Astrocyte of the cerebellum (primary cell): Measurements from ENCODE around the gene KCNC1.
A peak's percentile ranks its signal among the peaks of the same experiment; 100 is the strongest.

Experiments
- DNase-seq: peaks from one replicate; pipeline ENCODE4 v3.0.0-alpha.2; 2011; ENCODE audit warnings: low read depth
- H3K4me3 ChIP-seq: 2 replicates; pipeline ENCODE4 v1.5.1; 2011; ENCODE audit warnings: mild to moderate bottlenecking, low read depth, low read length, moderate library complexity
- in situ Hi-C: cut with HindIII; loops from 2 replicates; pipeline ENCODE4 v1.10.0; 2017; ENCODE audit warnings: low sequenced_read_pairs
- TF ChIP-seq, protein P1 (sequence below): IDR thresholded peaks from 2 replicates; pipeline ENCODE4 v1.5.1; 2012; ENCODE audit warnings: low read length, low read depth, moderate library complexity, mild to moderate bottlenecking; ENCODE audit errors: missing control alignments

KCNC1 gene

DNA sequence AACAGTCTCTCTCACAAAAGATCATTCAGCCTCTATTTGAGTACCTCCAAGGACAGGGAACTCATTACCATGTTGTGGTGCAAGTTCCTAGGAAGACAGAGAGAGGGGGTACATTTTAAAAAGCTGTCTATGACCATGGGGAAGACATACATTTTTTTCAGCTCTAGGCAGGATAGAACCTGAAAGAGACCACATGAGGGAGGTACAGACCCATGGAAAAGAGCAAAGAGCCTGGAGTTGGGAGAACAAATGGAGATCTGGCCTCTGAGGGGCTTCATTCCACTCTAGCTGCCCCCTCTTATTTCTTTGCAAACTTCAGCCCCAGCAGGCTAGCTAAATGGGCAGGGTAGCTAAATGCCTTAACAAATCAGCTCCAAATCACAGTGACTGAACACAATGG is 36.3 kb downstream of the KCNC1 start:
- TF ChIP-seq, protein P1, sequence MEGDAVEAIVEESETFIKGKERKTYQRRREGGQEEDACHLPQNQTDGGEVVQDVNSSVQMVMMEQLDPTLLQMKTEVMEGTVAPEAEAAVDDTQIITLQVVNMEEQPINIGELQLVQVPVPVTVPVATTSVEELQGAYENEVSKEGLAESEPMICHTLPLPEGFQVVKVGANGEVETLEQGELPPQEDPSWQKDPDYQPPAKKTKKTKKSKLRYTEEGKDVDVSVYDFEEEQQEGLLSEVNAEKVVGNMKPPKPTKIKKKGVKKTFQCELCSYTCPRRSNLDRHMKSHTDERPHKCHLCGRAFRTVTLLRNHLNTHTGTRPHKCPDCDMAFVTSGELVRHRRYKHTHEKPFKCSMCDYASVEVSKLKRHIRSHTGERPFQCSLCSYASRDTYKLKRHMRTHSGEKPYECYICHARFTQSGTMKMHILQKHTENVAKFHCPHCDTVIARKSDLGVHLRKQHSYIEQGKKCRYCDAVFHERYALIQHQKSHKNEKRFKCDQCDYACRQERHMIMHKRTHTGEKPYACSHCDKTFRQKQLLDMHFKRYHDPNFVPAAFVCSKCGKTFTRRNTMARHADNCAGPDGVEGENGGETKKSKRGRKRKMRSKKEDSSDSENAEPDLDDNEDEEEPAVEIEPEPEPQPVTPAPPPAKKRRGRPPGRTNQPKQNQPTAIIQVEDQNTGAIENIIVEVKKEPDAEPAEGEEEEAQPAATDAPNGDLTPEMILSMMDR: peak; percentile 31
- H3K4me3 ChIP-seq: no peak overlapping the region
- no peak for DNase-seq
- in situ Hi-C loops: loop anchor here (5.0 kb wide), 1 partner anchor 36 kb away; no protein-coding TSS in a partner anchor

DNA sequence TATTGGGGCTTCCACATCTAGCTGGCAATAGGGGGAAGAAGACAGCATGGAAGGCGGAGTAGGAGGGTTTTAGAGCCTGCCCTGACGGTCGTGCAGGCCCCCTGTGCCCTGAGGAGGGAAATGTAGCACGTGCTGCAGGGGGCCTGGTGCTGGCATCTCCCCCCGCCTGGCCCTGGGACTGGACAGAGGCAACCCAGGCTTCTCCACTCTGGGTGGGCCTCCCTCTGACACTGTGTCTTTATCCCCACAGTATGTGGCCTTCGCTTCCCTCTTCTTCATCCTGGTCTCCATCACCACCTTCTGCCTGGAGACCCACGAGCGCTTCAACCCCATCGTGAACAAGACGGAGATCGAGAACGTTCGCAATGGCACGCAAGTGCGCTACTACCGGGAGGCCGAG is 36.8 kb downstream of the KCNC1 start:
- DNase-seq: no peak
- H3K4me3 ChIP-seq: no peak overlapping the region
- TF ChIP-seq, protein P1: no peak
- in situ Hi-C loops: loop anchor here (5.0 kb wide), 1 partner anchor 36 kb away; no protein-coding TSS in a partner anchor

DNA sequence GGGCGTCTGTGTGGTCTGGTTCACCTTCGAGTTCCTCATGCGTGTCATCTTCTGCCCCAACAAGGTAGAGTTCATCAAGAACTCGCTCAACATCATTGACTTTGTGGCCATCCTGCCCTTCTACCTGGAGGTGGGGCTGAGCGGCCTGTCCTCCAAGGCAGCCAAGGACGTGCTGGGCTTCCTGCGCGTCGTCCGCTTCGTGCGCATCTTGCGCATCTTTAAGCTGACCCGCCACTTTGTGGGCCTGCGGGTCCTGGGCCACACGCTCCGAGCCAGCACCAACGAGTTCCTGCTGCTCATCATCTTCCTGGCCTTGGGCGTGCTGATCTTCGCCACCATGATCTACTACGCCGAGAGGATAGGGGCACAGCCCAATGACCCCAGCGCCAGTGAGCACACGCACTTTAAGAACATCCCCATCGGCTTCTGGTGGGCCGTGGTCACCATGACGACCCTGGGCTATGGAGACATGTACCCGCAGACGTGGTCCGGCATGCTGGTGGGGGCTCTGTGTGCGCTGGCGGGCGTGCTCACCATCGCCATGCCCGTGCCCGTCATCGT is 37.3 kb downstream of the KCNC1 start:
- DNase-seq: no peak
- TF ChIP-seq, protein P1: no peak
- in situ Hi-C loops: loop anchor here (5.0 kb wide), 1 partner anchor 35 kb away; no protein-coding TSS in a partner anchor
- no peak overlapping the region for H3K4me3 ChIP-seq

DNA sequence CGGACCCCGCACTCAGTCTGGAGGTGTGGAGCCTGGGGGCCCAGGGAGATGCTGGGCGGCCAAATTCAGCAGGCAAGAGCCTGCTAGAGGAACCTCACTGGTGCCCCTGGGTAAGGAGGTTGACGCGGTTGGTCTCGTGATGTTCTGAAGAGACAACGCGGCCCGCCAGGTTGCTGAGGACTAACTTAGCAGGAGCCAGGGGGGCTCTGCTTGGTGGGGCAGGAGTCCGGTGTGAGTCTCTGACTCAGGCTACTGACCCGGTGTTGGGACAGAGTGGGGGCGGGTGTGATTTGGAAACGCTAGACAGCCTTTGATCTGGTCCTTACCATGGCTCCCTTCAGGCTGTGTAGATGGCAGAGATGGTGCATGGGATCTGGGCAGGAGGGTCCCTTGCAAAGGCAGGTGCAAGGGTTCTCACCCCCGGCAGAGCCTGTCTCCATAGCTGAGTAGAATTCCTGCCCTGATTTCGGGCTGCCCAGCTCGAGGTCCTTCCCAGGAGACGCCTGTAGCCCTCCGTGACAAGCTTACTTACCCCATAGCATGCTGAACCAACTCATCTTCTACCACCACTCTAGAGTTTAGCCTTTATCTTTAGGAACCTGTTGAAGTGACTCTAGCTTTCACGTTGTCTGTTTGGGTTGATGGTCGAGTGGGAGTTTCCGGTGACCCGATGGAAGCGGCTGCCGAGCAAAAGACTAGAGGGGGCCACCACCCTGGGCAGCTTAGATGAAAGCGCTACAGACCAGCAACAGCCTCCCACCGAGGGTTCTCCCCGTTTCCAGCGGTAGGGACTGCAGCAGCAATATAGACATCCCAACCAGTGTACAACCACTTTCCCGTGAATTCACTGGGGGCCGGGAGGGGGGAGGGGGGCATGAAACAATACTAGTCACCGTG is 38.4 kb downstream of the KCNC1 start:
- H3K4me3 ChIP-seq: no peak overlapping the region
- TF ChIP-seq, protein P1: no peak
- in situ Hi-C loops: loop anchor here (5.0 kb wide), 1 partner anchor 34 kb away; no protein-coding TSS in a partner anchor

DNA sequence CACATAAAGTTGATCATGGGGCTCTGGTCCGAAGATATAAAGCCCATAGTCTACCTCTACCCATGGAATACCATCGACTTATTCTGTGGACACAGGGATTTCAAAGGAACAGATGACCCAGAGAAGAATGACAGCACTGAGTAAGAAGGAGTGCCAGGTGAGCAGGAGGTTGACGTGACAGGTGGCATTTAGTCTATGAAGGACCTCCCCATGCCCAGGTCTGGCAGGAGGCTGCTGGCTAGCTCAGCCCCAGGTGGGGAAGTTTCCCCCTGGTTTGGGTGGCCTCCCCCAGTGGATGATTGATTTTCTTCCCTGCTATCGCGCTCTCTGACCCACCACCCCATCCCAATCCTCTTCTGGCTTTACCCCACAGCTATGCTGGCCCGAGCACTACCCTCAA is 39.1 kb downstream of the KCNC1 start:
- no peak for DNase-seq
- H3K4me3 ChIP-seq: no peak overlapping the region
- in situ Hi-C loops: loop anchor here (5.0 kb wide), 1 partner anchor 34 kb away; no protein-coding TSS in a partner anchor
- TF ChIP-seq, protein P1: no peak

More for the DNA sequence above, 38.4 kb downstream of the KCNC1 start:
- no peak for DNase-seq

DNA sequence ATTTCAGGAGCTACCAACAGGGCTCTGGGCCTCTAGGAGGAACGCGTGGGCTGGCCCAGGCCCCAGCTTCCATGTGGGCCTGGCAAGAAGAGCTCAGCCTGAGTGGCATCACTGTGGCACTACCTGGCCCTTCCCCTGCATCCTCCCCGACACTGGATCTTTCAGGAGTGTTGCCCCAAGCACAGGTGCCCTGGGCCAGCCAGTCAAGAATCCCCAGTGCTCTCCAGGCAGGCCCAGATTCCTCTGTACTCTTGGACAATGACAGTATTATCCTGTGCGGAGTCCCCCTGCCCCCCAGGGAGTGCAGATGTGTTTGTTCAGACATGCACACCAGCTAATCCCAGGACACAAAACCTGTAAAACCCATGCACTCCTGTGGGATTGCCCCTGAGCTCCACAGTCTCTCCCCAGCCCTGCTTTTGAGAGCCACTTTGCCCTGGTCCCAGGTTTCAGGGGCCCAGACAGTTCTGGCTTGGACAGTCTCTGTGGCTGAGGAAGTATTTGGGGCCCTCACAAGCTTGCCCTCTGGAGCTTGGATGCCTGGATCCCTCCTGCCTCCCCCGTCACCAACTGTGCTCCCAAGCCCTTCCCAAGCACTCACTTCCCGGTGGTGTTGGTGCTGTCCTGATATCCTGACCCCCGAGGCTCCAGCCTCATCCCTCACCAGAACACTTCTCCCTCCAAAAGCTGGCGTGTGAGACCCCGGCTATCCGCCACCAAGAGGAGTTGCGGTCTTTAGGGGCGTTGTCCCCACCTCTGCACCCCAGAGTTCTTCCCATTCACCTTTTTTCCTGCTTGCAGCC is 39.9 kb downstream of the KCNC1 start:
- TF ChIP-seq, protein P1: no peak
- H3K4me3 ChIP-seq: no peak overlapping the region
- DNase-seq: no peak
- in situ Hi-C loops: loop anchor here (5.0 kb wide), 1 partner anchor 33 kb away; no protein-coding TSS in a partner anchor
